HEK293 (cell line): ENCODE data around the gene PRRT1.

Experiments used
- CTCF ChIA-PET: fragments of 350-600 bp; formaldehyde crosslinking; extraction: SDS; loops from one replicate; lab custom pipeline; 2021; ENCODE audit warnings: antibody characterized with exemption; lab: Yijun Ruan, JAX
- POLR2A ChIA-PET: fragments of 300-600 bp; formaldehyde crosslinking; extraction: SDS; loops from one replicate; lab custom pipeline; 2020; ENCODE audit warnings: antibody characterized with exemption, inconsistent platforms; lab: Yijun Ruan, JAX
- H3K27ac ChIP-seq: fragments of 200-500 bp; sonication (Bioruptor generic); 2 replicates; pipeline ENCODE4 v1.5.1; 2014; ENCODE audit warnings: low read depth, low read length, control low read depth, inconsistent platforms; ENCODE audit errors: extremely low read depth
- H3K36me3 ChIP-seq, 2 experiments: fragments of 200-500 bp in 1 of 2; sonication (Bioruptor generic) in 1 of 2; 1 replicate in 1 of 2; 2 replicates in 1 of 2; pipeline ENCODE4 v1.5.1; 2014 to 2017; ENCODE audit warnings: inconsistent platforms in 2 of 2, low read length in 2 of 2; ENCODE audit not compliant: control insufficient read depth in 2 of 2, insufficient read depth in 1 of 2
- H3K4me1 ChIP-seq: fragments of 200-500 bp; sonication (Bioruptor generic); 2 replicates; pipeline ENCODE4 v1.5.1; 2014; ENCODE audit warnings: mild to moderate bottlenecking, low read length, inconsistent platforms; ENCODE audit not compliant: control insufficient read depth, insufficient read depth
- H3K4me3 ChIP-seq: 2 replicates; pipeline ENCODE4 v1.5.1; 2011; ENCODE audit warnings: low read depth, mild to moderate bottlenecking, control low read depth, low read length, moderate library complexity
- H3K9me3 ChIP-seq: fragments of 200-500 bp; sonication (Bioruptor generic); 2 replicates; pipeline ENCODE4 v1.5.1; 2014; ENCODE audit warnings: low read depth, low read length, inconsistent platforms; ENCODE audit not compliant: control insufficient read depth, insufficient read depth
- INSM2 ChIP-seq: fragments of 450-650 bp; formaldehyde crosslinking; IDR thresholded peaks from 2 replicates; pipeline ENCODE4 v1.5.1; 2016; ENCODE audit warnings: missing biosample characterization, missing genetic modification characterization
- KLF1 ChIP-seq: fragments of 450-650 bp; formaldehyde crosslinking; IDR thresholded peaks from 2 replicates; pipeline ENCODE4 v1.5.1; 2016; ENCODE audit warnings: missing biosample characterization, missing genetic modification characterization
- KLF9 ChIP-seq: fragments of 450-650 bp; formaldehyde crosslinking; IDR thresholded peaks from 2 replicates; pipeline ENCODE4 v1.5.1; 2016; ENCODE audit warnings: missing biosample characterization, missing genetic modification characterization, low read depth
- OSR2 ChIP-seq: fragments of 450-650 bp; formaldehyde crosslinking; IDR thresholded peaks from 2 replicates; pipeline ENCODE4 v1.5.1; 2016; ENCODE audit warnings: missing biosample characterization, missing genetic modification characterization
- OVOL3 ChIP-seq: fragments of 450-650 bp; formaldehyde crosslinking; IDR thresholded peaks from 2 replicates; pipeline ENCODE4 v1.5.1; 2016; ENCODE audit warnings: missing biosample characterization, missing genetic modification characterization
- PBX3 ChIP-seq: sonication (generic); formaldehyde crosslinking; IDR thresholded peaks from 2 replicates; pipeline ENCODE4 v1.8.1; 2022; ENCODE audit warnings: mild to moderate bottlenecking, moderate library complexity, missing genetic modification reagents
- ZBTB44 ChIP-seq: fragments of 450-650 bp; IDR thresholded peaks from 2 replicates; pipeline ENCODE4 v1.5.1; 2018; ENCODE audit warnings: missing biosample characterization, mild to moderate bottlenecking, missing genetic modification characterization
- ZFP37 ChIP-seq: fragments of 450-650 bp; formaldehyde crosslinking; IDR thresholded peaks from 2 replicates; pipeline ENCODE4 v1.5.1; 2016; ENCODE audit warnings: missing biosample characterization, missing genetic modification characterization
- ZNF26 ChIP-seq: fragments of 450-650 bp; formaldehyde crosslinking; IDR thresholded peaks from 2 replicates; pipeline ENCODE4 v1.5.1; 2016; ENCODE audit warnings: missing biosample characterization, missing genetic modification characterization
- ZNF324 ChIP-seq: fragments of 450-650 bp; formaldehyde crosslinking; IDR thresholded peaks from 2 replicates; pipeline ENCODE4 v1.5.1; 2016; ENCODE audit warnings: missing biosample characterization, missing genetic modification characterization
- ZNF335 ChIP-seq: fragments of 450-650 bp; formaldehyde crosslinking; conservative IDR thresholded peaks from 2 replicates; pipeline ENCODE4 v1.5.1; 2016; ENCODE audit warnings: missing biosample characterization, missing genetic modification characterization
- ZNF548 ChIP-seq: fragments of 450-650 bp; formaldehyde crosslinking; IDR thresholded peaks from 2 replicates; pipeline ENCODE4 v1.5.1; 2016; ENCODE audit warnings: missing biosample characterization, missing genetic modification characterization
- ZNF600 ChIP-seq: fragments of 450-650 bp; formaldehyde crosslinking; IDR thresholded peaks from 2 replicates; pipeline ENCODE4 v1.5.1; 2016; ENCODE audit warnings: missing biosample characterization, missing genetic modification characterization
- ZNF624 ChIP-seq: fragments of 450-650 bp; formaldehyde crosslinking; IDR thresholded peaks from 2 replicates; pipeline ENCODE4 v1.5.1; 2017; ENCODE audit warnings: missing biosample characterization, missing genetic modification characterization
- ZNF626 ChIP-seq: fragments of 450-650 bp; sonication (Bioruptor Pico); formaldehyde crosslinking; IDR thresholded peaks from 2 replicates; pipeline ENCODE4 v1.5.1; 2018; ENCODE audit warnings: missing biosample characterization, missing genetic modification characterization, inconsistent platforms
- ZNF639 ChIP-seq: fragments of 450-650 bp; formaldehyde crosslinking; IDR thresholded peaks from 2 replicates; pipeline ENCODE4 v1.5.1; 2016; ENCODE audit warnings: missing biosample characterization, missing genetic modification characterization
- ZNF660 ChIP-seq: fragments of 450-650 bp; IDR thresholded peaks from 2 replicates; pipeline ENCODE4 v1.5.1; 2018; ENCODE audit warnings: missing biosample characterization, mild to moderate bottlenecking, missing genetic modification characterization
- ZNF692 ChIP-seq: fragments of 450-650 bp; formaldehyde crosslinking; IDR thresholded peaks from 2 replicates; pipeline ENCODE4 v1.5.1; 2016; ENCODE audit warnings: missing biosample characterization, missing genetic modification characterization
- ZNF768 ChIP-seq: fragments of 450-650 bp; formaldehyde crosslinking; IDR thresholded peaks from 2 replicates; pipeline ENCODE4 v1.5.1; 2018; ENCODE audit warnings: missing biosample characterization, mild to moderate bottlenecking, missing genetic modification characterization
- ZNF776 ChIP-seq: fragments of 450-650 bp; formaldehyde crosslinking; IDR thresholded peaks from 2 replicates; pipeline ENCODE4 v1.5.0; 2017; ENCODE audit warnings: missing biosample characterization, missing genetic modification characterization, borderline replicate concordance
- ZNF777 ChIP-seq: fragments of 450-650 bp; formaldehyde crosslinking; IDR thresholded peaks from 2 replicates; pipeline ENCODE4 v1.5.1; 2017; ENCODE audit warnings: missing biosample characterization, missing genetic modification characterization, borderline replicate concordance
- ZNF792 ChIP-seq: fragments of 450-650 bp; formaldehyde crosslinking; IDR thresholded peaks from 2 replicates; pipeline ENCODE4 v1.5.1; 2016; ENCODE audit warnings: missing biosample characterization, missing genetic modification characterization
- ZSCAN16 ChIP-seq: fragments of 450-650 bp; formaldehyde crosslinking; IDR thresholded peaks from 2 replicates; pipeline ENCODE4 v1.5.1; 2016; ENCODE audit warnings: missing biosample characterization, missing genetic modification characterization
- ZSCAN5A ChIP-seq: fragments of 450-650 bp; formaldehyde crosslinking; IDR thresholded peaks from 2 replicates; pipeline ENCODE4 v1.5.1; 2016; ENCODE audit warnings: missing biosample characterization, missing genetic modification characterization

Gene PRRT1

GRCh38 chr6:32176476-32177182 lies 24.9 kb upstream of the PRRT1 start:
- Histone ChIP-seq H3K4me3 (peak overlapping the region; percentile 48), H3K36me3 (peaks cover 0 to 29% of the 10 kb centered on the region in 2 experiments; a peak in 2 of 3 replicates), H3K27ac (peak overlapping the region; percentile 80), H3K4me1 (peaks cover 14% of the 10 kb centered on the region), H3K9me3 (no peaks in the 10 kb centered on the region)
- CTCF ChIA-PET = interaction anchor here (0.6 to 1.6 kb wide), 8 partner anchors 9 to 78 kb away, joined by 3 to 15 read pairs (median 4); no protein-coding TSS in a partner anchor
- POLR2A ChIA-PET = interaction anchor here (0.6 to 2.5 kb wide), 22 partner anchors 7 to 1028 kb away, joined by 3 to 38 read pairs (median 5); partner anchors contain the start of genes ATF6B, EGFL8, FKBPL and GPSM3
- TF ChIP-seq ZNF548 (no peak), ZNF26 (tag by site-specific recombination) (no peak), ZFP37 (tag by site-specific recombination) (no peak), ZSCAN5A (no peak), KLF9 (peak; percentile 4; the same call in 1 of the 2 replicates), ZBTB44 (no peak), ZNF776 (tag by site-specific recombination) (no peak), ZNF624 (tag by site-specific recombination) (no peak), OVOL3 (tag by site-specific recombination) (0 out of 2 replicates have a peak, but pooled peaks have one; percentile 32), ZNF626 (tag by site-specific recombination) (no peak), ZNF792 (tag by site-specific recombination) (no peak), ZNF660 (tag by site-specific recombination) (no peak), INSM2 (tag by site-specific recombination) (peak; percentile 70), ZNF324 (peak; percentile 48; the same call in 1 of the 2 replicates), ZSCAN16 (tag by site-specific recombination) (no peak), OSR2 (tag by site-specific recombination) (no peak), PBX3 (CRISPR knock-in tag) (no peak), KLF1 (tag by site-specific recombination) (peak; percentile 60; the same call in 1 of the 2 replicates), ZNF335 (tag by site-specific recombination) (no peak), ZNF639 (tag by site-specific recombination) (peak; percentile 66; the same call in 1 of the 2 replicates), ZNF600 (peak; percentile 23; the same call in 1 of the 2 replicates), ZNF692 (tag by site-specific recombination) (no peak), ZNF777 (tag by site-specific recombination) (no peak), ZNF768 (tag by site-specific recombination) (no peak)
